ENCODE data around the gene TTI1. TPM values are rescaled to one million over a fixed set of nuclear protein-coding genes. Genes with fewer than 3 reads are reported as not detected.

Gene TTI1
- total and polyA plus RNA-seq, 2 of the 13 experiments (the other 11 are each of a cell fraction or from before 2014, with no cell fraction given): 22.9 to 39.8 TPM

DNA sequence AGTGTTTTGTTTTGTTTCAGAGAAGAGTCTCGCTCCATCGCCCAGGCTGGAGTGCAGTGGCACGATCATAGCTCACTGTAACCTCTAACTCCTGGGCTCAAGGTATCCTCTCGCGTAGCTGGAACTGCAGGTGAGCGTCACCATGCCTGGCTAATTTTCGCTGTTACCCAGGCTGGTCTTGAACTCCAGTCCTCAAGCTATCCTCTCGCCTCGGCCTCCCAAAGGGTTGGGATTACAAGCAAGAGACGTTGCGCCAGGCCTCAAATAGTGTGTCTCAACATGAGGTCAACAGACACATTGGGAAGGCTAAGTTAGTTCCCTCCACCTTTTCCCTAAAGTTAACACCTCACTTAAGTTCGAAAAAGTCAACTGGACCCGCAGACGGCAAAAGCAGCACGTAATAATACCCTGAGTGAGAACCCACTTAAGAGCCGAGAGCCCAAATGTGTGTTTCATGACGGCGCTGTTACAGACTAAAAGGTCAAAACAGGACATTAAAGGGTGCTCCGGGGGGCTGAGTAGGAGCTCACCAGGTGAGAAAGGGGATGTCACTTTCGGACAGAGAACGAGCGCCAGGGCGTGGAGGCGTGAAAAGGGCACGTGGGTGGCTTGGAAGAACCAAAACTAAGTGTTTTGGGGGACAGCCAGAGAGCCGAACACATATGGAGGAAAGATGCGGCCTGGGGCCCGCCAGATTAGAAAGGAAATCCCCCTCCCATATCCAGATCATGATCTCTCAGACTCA, 499 bp downstream of the TTI1 start (continued):
- TF ChIP-seq ZBTB3 (CRISPR knock-in tag; IDR thresholded peaks at IDR 0.05; ENCODE audit: borderline replicate concordance, low read depth): no peak; the same call in 1 of the 2 replicates
- TF ChIP-seq, protein P1, sequence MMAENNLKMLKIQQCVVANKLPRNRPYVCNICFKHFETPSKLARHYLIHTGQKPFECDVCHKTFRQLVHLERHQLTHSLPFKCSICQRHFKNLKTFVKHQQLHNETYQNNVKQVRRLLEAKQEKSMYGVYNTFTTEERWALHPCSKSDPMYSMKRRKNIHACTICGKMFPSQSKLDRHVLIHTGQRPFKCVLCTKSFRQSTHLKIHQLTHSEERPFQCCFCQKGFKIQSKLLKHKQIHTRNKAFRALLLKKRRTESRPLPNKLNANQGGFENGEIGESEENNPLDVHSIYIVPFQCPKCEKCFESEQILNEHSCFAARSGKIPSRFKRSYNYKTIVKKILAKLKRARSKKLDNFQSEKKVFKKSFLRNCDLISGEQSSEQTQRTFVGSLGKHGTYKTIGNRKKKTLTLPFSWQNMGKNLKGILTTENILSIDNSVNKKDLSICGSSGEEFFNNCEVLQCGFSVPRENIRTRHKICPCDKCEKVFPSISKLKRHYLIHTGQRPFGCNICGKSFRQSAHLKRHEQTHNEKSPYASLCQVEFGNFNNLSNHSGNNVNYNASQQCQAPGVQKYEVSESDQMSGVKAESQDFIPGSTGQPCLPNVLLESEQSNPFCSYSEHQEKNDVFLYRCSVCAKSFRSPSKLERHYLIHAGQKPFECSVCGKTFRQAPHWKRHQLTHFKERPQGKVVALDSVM (CRISPR knock-in tag; IDR thresholded peaks at IDR 0.05): 0 out of 2 replicates have a peak, but pooled peaks have one; percentile 49
- no peak for TF ChIP-seq HOXA9 (CRISPR knock-in tag; IDR thresholded peaks at IDR 0.05; ENCODE audit: borderline replicate concordance)
- TF ChIP-seq HOXA5 (CRISPR knock-in tag; IDR thresholded peaks at IDR 0.05): no peak
- TF ChIP-seq, protein P2, sequence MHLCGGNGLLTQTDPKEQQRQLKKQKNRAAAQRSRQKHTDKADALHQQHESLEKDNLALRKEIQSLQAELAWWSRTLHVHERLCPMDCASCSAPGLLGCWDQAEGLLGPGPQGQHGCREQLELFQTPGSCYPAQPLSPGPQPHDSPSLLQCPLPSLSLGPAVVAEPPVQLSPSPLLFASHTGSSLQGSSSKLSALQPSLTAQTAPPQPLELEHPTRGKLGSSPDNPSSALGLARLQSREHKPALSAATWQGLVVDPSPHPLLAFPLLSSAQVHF (CRISPR knock-in tag; IDR thresholded peaks at IDR 0.05): peak; percentile 25; the same call in 1 of the 2 replicates
- TF ChIP-seq, protein P3, sequence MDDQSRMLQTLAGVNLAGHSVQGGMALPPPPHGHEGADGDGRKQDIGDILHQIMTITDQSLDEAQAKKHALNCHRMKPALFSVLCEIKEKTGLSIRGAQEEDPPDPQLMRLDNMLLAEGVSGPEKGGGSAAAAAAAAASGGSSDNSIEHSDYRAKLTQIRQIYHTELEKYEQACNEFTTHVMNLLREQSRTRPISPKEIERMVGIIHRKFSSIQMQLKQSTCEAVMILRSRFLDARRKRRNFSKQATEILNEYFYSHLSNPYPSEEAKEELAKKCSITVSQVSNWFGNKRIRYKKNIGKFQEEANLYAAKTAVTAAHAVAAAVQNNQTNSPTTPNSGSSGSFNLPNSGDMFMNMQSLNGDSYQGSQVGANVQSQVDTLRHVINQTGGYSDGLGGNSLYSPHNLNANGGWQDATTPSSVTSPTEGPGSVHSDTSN (CRISPR knock-in tag; IDR thresholded peaks at IDR 0.05; ENCODE audit: borderline replicate concordance): no peak
- TF ChIP-seq JUNB (CRISPR knock-in tag; IDR thresholded peaks at IDR 0.05; ENCODE audit: borderline replicate concordance): peak; percentile 73
- TF ChIP-seq, protein P4, sequence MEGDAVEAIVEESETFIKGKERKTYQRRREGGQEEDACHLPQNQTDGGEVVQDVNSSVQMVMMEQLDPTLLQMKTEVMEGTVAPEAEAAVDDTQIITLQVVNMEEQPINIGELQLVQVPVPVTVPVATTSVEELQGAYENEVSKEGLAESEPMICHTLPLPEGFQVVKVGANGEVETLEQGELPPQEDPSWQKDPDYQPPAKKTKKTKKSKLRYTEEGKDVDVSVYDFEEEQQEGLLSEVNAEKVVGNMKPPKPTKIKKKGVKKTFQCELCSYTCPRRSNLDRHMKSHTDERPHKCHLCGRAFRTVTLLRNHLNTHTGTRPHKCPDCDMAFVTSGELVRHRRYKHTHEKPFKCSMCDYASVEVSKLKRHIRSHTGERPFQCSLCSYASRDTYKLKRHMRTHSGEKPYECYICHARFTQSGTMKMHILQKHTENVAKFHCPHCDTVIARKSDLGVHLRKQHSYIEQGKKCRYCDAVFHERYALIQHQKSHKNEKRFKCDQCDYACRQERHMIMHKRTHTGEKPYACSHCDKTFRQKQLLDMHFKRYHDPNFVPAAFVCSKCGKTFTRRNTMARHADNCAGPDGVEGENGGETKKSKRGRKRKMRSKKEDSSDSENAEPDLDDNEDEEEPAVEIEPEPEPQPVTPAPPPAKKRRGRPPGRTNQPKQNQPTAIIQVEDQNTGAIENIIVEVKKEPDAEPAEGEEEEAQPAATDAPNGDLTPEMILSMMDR (CRISPR knock-in tag; IDR thresholded peaks at IDR 0.05): no peak
- no peak for TF ChIP-seq PHF8 (CRISPR knock-in tag; IDR thresholded peaks at IDR 0.05)
- TF ChIP-seq, protein P5, sequence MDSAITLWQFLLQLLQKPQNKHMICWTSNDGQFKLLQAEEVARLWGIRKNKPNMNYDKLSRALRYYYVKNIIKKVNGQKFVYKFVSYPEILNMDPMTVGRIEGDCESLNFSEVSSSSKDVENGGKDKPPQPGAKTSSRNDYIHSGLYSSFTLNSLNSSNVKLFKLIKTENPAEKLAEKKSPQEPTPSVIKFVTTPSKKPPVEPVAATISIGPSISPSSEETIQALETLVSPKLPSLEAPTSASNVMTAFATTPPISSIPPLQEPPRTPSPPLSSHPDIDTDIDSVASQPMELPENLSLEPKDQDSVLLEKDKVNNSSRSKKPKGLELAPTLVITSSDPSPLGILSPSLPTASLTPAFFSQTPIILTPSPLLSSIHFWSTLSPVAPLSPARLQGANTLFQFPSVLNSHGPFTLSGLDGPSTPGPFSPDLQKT (CRISPR knock-in tag; IDR thresholded peaks at IDR 0.05; ENCODE audit: borderline replicate concordance): no peak
- no peak for TF ChIP-seq THYN1 (CRISPR knock-in tag; IDR thresholded peaks at IDR 0.05; ENCODE audit: borderline replicate concordance, low read depth)
- no peak for TF ChIP-seq ARHGAP35 (CRISPR knock-in tag; IDR thresholded peaks at IDR 0.05; ENCODE audit: borderline replicate concordance)
- TF ChIP-seq CAMTA2 (CRISPR knock-in tag; IDR thresholded peaks at IDR 0.05; ENCODE audit: borderline replicate concordance): no peak
- TF ChIP-seq ZNF788 (CRISPR knock-in tag; IDR thresholded peaks at IDR 0.05; ENCODE audit: borderline replicate concordance): no peak
- no peak for TF ChIP-seq ZNF709 (CRISPR knock-in tag; IDR thresholded peaks at IDR 0.05)
- TF ChIP-seq, protein P6, sequence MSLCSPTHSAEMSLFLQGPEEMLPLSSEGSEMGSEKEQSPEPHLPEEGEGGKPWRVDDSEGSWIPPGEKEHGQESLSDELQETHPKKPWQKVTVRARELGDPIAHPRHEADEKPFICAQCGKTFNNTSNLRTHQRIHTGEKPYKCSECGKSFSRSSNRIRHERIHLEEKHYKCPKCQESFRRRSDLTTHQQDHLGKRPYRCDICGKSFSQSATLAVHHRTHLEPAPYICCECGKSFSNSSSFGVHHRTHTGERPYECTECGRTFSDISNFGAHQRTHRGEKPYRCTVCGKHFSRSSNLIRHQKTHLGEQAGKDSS (CRISPR knock-in tag; IDR thresholded peaks at IDR 0.05; ENCODE audit: borderline replicate concordance, low read depth): 0 out of 2 replicates have a peak, but pooled peaks have one; percentile 25
- TF ChIP-seq LCORL (IDR thresholded peaks at IDR 0.05): no peak
- TF ChIP-seq LCORL (CRISPR knock-in tag; IDR thresholded peaks at IDR 0.05): no peak
- no peak for TF ChIP-seq MAFK (conservative IDR thresholded peaks at IDR 0.05 in 1 of 2, IDR thresholded peaks at IDR 0.05 in 1 of 2; ENCODE audit: low read length in 2 of 2)
- no peak for TF ChIP-seq ZNF138 (CRISPR knock-in tag; IDR thresholded peaks at IDR 0.05; ENCODE audit: low read depth)

Data from HepG2 (cell line).